ENCODE data around the gene PLCB1. TPM values are rescaled to one million over a fixed set of nuclear protein-coding genes. Genes with fewer than 3 reads are reported as not detected.

PLCB1 gene
- polyA plus RNA-seq, 5 donors = 11.8 to 27.1 (median 19.5) TPM

- DNase-seq = no peak
These were observed 642.3 kb downstream of the PLCB1 start for GRCh38 chr20:8774412-8774811.

- DNase-seq = no peak
These were observed 645.8 kb downstream of the PLCB1 start for GRCh38 chr20:8777911-8778310.

DNA sequence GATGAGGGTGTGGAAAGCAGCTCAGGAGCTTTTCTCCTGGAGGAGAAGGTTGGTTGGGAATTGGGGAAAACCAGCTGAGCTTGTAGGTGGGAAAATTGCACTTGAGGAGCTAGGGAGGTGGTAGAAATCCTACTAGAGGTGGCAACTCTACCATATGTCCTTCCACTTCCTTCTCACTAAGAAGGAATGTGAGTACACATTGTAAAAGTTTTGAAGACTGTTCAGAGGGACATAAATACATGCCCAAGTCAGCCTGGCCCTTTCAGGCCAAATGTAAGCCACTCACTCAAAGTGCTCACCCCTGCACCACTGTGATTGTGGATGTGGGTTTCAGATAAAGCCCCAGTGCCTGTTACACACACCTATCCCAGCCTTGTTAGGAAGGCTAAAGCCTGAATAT, 646.3 kb downstream of the PLCB1 start:
- DNase-seq = no peak

DNA sequence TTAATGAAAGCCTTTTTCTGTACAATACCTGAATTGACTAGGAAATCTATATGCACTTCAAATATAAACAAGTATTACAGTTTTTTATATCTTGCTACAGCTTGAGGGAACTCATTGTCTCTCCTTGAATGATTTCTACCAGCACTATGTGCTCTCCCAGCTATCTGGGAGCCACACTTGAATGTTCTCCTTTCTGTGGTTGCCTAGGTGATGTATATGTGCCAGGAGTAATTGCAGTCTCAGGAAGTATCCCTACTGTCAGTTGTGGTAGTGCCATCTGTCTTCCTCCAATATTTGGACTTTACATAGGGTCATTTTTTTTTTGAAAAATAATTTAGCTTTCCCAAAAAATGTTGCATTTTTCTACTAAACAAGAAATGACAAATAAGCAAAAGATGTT, 648.8 kb downstream of the PLCB1 start:
- no peak for DNase-seq

DNA sequence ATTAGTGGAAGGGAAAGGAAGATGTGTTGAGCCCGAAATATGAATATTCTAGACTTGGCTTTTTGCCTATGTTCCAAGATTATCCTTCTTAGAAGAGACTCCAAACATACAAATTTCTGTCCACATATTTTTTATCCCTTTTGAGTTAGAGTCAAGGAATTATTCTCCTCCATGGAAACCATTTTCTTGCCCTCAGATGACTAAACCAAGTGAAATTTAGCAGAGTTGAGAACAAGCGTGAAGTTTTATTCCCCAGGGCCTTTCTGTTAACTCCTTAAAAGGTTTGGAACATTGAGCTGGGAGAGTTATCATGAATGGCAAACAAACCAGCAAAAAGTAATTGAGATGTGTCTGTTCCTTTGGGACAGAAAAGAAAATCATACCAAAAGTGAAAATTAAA, 650.7 kb downstream of the PLCB1 start:
- DNase-seq = no peak

- DNase-seq = no peak
These were observed 651.7 kb downstream of the PLCB1 start for GRCh38 chr20:8783734-8784133.

DNA sequence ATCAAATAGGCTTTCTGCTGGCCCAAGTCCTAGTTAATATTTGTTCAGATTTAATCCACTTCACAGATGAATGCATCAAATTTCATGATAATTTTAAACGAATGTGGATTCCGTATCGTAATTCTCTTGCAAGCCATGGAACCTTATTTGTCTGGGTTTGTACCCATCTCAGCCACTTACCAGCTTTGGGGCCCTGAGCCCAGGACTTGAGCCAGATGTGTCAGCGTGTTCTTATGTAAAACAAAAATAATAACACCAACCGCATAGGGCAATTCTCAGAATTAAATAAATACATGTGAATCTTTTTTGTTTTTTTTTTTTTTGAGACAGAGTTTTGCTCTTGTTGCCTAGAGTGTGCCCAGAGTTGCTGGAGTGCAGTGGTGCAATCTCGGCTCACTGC, 654.3 kb downstream of the PLCB1 start:
- no peak for DNase-seq

GRCh38 chr20:8787090-8787489, 655.0 kb downstream of the PLCB1 start:
- no peak for DNase-seq

DNA sequence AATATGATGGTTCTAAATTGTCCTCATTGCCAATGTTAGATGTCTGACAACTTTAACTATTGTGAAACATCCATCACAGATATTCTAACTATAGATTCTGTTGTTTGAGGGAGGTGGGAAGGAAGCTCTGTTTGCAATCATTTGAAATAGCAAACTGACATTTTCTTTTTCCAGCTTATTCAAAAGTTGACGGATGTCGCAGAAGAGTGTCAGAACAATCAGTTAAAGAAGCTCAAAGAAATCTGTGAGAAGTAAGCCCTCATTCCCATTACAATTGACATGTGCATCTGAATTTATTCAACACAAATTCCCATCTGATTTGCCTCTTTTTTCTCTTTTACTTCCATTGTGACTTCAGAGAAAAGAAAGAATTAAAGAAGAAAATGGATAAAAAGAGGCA, 656.2 kb downstream of the PLCB1 start:
- DNase-seq = no peak

- DNase-seq = no peak
These were observed 656.8 kb downstream of the PLCB1 start for GRCh38 chr20:8788831-8789230.

DNA sequence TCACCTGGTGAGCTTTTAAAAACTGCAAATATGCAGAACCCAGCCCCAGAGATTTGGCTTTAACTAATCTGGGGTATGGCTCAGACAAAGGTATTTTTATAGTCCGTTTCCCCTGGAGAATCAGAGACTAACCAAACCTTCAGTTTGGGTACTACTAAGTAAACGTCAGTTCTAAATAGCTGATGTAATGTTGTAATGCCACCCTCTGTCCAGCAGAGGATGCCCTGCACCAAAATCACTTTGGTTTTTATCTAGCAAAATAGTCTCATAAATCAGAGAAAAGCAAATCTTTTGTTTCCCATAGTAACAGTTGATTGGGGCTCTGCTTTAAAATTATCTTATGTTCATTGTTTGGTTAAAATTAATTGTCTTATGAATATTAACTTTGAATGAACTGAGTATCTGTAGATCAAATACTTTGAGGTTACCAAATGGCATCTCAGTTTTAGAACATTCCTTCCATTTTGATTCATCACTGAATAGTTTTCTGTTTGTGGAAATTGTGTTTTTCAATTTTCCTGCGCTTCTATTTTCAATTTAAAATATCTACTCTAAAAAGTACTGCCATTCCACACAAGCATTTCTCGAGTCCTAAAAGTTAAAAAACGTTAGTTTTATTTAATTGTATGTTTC, 658.5 kb downstream of the PLCB1 start:
- peak in 1 of 2 donors; percentile 48 for DNase-seq

DNA sequence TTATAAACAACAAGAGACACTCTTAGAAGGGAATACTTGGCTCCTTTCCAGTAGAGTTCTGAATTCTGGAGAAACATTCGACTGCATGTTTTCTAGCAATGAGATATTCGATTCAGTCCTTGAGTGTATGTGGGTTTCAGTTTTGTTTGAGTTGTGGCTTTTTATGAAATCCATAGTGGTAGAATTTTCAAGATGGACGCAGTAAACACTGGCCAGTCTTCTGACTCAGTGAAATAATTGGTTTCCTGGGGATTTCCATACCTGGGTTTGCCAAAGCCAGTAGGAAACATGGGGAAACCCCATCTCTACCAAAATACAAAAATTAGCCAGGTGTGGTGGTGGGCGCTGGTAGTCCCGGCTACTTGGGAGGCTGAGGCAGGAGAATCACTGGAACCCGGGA, 663.3 kb downstream of the PLCB1 start:
- DNase-seq = no peak

- peak in 1 of 2 donors; percentile 21 for DNase-seq
These were observed 664.1 kb downstream of the PLCB1 start for GRCh38 chr20:8796088-8796660.

GRCh38 chr20:8798505-8798904, 666.4 kb downstream of the PLCB1 start:
- DNase-seq = peak in 1 of 2 donors; percentile 23

DNA sequence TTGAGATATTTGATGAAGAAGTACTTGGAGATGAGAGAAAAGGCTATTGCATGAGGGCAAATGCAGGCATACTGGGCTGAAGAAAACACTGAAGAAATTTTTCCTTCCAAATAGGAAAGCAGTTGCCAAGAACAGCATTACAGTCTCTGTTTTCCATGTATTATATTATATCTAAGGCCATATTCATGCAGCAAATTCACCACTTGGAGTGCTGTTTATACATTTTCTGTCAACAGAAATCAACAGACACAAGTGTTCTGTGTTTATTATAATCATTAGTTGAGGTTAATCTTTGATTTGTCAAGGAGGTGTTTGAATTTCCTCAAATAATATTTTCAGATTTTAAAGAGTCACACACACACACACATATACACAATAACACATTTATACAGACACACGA, 668.0 kb downstream of the PLCB1 start:
- DNase-seq = no peak

- DNase-seq = no peak
These were observed 669.6 kb downstream of the PLCB1 start for GRCh38 chr20:8801686-8802085.

- DNase-seq = no peak
These were observed 671.0 kb downstream of the PLCB1 start for GRCh38 chr20:8803065-8803464.

DNA sequence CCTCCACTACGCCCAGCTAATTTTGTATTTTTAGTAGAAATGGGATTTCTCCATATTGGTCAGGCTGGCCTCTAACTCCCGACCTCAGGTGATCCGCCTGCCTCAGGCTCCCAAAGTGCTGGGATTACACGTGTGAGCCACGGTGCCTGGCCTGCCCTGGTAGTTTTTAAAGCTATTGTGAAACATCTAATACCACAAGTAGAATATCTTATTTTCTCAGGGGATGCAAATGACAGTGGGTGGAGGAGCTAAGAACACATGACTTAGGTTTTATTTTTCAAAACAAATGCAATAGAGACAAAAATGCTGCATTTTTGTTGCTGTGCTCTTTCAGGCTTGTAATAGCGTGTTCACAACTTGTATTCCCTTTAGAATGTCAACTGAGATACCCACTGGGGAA, 671.9 kb downstream of the PLCB1 start:
- DNase-seq = no peak

- DNase-seq = no peak
These were observed 673.8 kb downstream of the PLCB1 start for GRCh38 chr20:8805737-8806442.

GRCh38 chr20:8807480-8808201, 675.6 kb downstream of the PLCB1 start:
- no peak for DNase-seq

GRCh38 chr20:8808202-8808535, 676.1 kb downstream of the PLCB1 start:
- no peak for DNase-seq

GRCh38 chr20:8809107-8809953, 677.3 kb downstream of the PLCB1 start:
- no peak for DNase-seq

Data from right lung (tissue), 5 donors.